ENCODE results near the gene SNRPA. TPM values are rescaled to one million over a fixed set of nuclear protein-coding genes. Genes with fewer than 3 reads are reported as not detected.

SNRPA gene
- total RNA-seq, 1 experiment from 2014 or later: 225 TPM

DNA sequence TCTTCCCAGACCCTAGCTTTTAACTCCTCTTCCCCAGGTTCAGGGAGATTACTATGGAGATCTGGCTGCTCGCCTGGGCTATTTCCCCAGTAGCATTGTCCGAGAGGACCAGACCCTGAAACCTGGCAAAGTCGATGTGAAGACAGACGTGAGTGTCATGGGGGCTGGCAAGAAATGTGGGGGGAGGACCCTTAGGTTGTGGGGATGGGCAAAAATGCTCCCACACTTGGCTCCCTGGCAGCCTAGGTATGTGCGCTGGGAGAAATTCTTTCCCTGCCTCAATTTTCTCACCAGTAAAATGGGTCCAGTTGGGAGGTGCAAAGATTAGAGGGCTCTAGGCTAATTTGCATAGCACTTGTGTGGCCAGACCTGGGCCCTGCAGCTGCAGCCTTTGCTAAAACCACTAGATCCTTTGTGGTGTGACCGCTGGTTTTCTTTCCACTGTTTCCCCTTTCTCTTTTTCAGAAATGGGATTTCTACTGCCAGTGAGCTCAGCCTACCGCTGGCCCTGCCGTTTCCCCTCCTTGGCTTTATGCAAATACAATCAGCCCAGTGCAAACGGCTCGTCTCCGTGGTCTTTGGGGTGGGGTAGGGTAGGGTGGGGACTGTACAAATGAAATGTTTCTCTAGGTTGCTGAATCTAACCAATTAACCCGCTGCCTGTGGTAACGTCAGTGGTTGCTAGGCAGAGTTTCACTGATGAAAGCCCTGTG is 26.1 kb downstream of the SNRPA start:
- no peaks in the 10 kb centered on the region for H3K9me3 ChIP-seq (ENCODE audit: control insufficient read depth, low read depth, low read length)
- H3K27ac ChIP-seq (ENCODE audit: insufficient read length, low read depth, low read length): peak overlapping the region; percentile 99
- H3K4ac ChIP-seq (ENCODE audit: low read depth, low read length): no peak overlapping the region
- H3K23ac ChIP-seq (ENCODE audit: insufficient read length, low read depth, low read length): no peak overlapping the region
- H4K91ac ChIP-seq (ENCODE audit: insufficient read length, low read depth, low read length): no peak overlapping the region
- no peaks in the 10 kb centered on the region for H3K27me3 ChIP-seq (ENCODE audit: insufficient read depth, low read length)
- no peaks in the 10 kb centered on the region for H4K20me1 ChIP-seq (ENCODE audit: control insufficient read depth, insufficient read depth, insufficient read length)
- H3K23me2 ChIP-seq (ENCODE audit: insufficient read length, low read depth, low read length, poor library complexity, severe bottlenecking): peaks cover 4% of the 10 kb centered on the region
- no peak overlapping the region for H4K8ac ChIP-seq (replicated peaks; ENCODE audit: insufficient read length, low read depth, low read length)
- peak; percentile 93 for DNase-seq
- H3K4me1 ChIP-seq (ENCODE audit: insufficient read depth, low read length): 0 out of 2 replicates have a peak, but pooled peaks cover 2% of the 10 kb centered on the region
- H3K9me3 Mint-ChIP-seq: peaks cover 0 to under 1% of the 10 kb centered on the region in 2 experiments; a peak in 2 of 5 replicates
- WGBS (ENCODE audit: extremely low coverage, insufficient read length, low lambda C conversion rate): no CpG with 5 or more reads among the region's 13 CpGs
- no peaks in the 10 kb centered on the region for H3K79me1 ChIP-seq (ENCODE audit: insufficient read depth, low read depth, low read length, poor library complexity, severe bottlenecking)
- H2BK15ac ChIP-seq (ENCODE audit: low read depth, low read length): no peak overlapping the region
- TF ChIP-seq, protein P1, sequence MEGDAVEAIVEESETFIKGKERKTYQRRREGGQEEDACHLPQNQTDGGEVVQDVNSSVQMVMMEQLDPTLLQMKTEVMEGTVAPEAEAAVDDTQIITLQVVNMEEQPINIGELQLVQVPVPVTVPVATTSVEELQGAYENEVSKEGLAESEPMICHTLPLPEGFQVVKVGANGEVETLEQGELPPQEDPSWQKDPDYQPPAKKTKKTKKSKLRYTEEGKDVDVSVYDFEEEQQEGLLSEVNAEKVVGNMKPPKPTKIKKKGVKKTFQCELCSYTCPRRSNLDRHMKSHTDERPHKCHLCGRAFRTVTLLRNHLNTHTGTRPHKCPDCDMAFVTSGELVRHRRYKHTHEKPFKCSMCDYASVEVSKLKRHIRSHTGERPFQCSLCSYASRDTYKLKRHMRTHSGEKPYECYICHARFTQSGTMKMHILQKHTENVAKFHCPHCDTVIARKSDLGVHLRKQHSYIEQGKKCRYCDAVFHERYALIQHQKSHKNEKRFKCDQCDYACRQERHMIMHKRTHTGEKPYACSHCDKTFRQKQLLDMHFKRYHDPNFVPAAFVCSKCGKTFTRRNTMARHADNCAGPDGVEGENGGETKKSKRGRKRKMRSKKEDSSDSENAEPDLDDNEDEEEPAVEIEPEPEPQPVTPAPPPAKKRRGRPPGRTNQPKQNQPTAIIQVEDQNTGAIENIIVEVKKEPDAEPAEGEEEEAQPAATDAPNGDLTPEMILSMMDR (conservative IDR thresholded peaks at IDR 0.05): no peak
- peak overlapping the region; percentile 85 to 86 for H3K4me3 Mint-ChIP-seq
- H3K18ac ChIP-seq (ENCODE audit: insufficient read length, low read depth, low read length): peak overlapping the region; percentile 94
- peak overlapping the region; percentile 25 for H3K56ac ChIP-seq (ENCODE audit: insufficient read length, low read depth, low read length)
- no peak overlapping the region for H2AK5ac ChIP-seq (ENCODE audit: insufficient read length, low read length)
- peak overlapping the region; percentile 70 for H3K9ac ChIP-seq (ENCODE audit: extremely low read depth, insufficient read length, low read length)
- H3K79me2 ChIP-seq (ENCODE audit: insufficient read depth, low read length): no peaks in the 10 kb centered on the region
- H3K14ac ChIP-seq (ENCODE audit: insufficient read depth, low read length): peak overlapping the region; percentile 81; the same call in 1 of the 2 replicates
- no peak overlapping the region for H4K5ac ChIP-seq (ENCODE audit: insufficient read length, low read depth, low read length)
- no peak overlapping the region for H2BK20ac ChIP-seq (ENCODE audit: low read depth, low read length, poor library complexity, severe bottlenecking)
- H3K4me2 ChIP-seq (ENCODE audit: insufficient read depth, insufficient read length, low read length): peak overlapping the region; percentile 80
- H3K27me3 Mint-ChIP-seq (ENCODE audit: low read depth): no peaks in the 10 kb centered on the region
- H3K4me1 Mint-ChIP-seq: peaks cover 23 to 33% of the 10 kb centered on the region in 2 experiments
- H3T11ph ChIP-seq (ENCODE audit: low read length): no peak overlapping the region
- H3K27ac Mint-ChIP-seq: peak overlapping the region; percentile 100
- no peak overlapping the region for H2BK12ac ChIP-seq (ENCODE audit: insufficient read length, low read depth, low read length)
- H2BK5ac ChIP-seq (ENCODE audit: insufficient read length, low read length): peak overlapping the region; percentile 55
- H3K36me3 Mint-ChIP-seq (ENCODE audit: insufficient read depth in 1 of 3, low read depth in 3 of 3): peaks cover 2 to 6% (median 4%) of the 10 kb centered on the region in 3 experiments; a peak in 5 of 7 replicates
- peak overlapping the region; percentile 87 for H2BK120ac ChIP-seq (ENCODE audit: low read depth, low read length, poor library complexity, severe bottlenecking)
- H2AFZ ChIP-seq (ENCODE audit: low read length): no peak overlapping the region
